Erythroblast (primary cell): ENCODE data around the gene LMBR1.

Experiments
- GATA1 ChIP-seq: IDR thresholded peaks from 2 replicates; pipeline ENCODE4 v1.6.1; 2011; ENCODE audit warnings: low read depth, mild to moderate bottlenecking, control low read depth, low read length, moderate library complexity
- POLR2A ChIP-seq: IDR thresholded peaks from 2 replicates; pipeline ENCODE4 v1.6.1; 2011; ENCODE audit warnings: mild to moderate bottlenecking, low read length

DNA sequence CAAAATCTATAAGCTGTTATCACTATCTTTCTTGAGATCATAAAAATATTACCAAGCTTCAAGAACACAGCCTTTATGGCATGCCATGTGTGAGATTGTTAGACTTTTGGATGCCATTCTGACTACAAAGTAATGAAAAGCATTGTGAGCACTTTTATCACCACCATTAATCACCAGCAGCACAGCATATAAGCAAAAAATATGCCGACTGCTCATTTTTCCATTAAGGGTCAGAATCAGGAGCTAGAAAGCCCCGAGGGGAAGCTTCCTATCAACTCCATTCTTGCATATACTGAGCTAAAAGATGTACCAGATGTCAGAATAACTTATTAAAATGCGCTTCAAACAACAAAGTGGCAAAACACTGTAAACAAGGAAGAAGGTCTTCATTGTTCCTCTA lies 114.3 kb downstream of the LMBR1 start:
- no peak for TF ChIP-seq POLR2A
- TF ChIP-seq GATA1, result no peak
